ENCODE results near the gene ELMO3. TPM values are rescaled to one million over a fixed set of nuclear protein-coding genes. Genes with fewer than 3 reads are reported as not detected.

The ELMO3 gene
- total RNA-seq, 1 experiment from 2014 or later, result 45.8 TPM

DNA sequence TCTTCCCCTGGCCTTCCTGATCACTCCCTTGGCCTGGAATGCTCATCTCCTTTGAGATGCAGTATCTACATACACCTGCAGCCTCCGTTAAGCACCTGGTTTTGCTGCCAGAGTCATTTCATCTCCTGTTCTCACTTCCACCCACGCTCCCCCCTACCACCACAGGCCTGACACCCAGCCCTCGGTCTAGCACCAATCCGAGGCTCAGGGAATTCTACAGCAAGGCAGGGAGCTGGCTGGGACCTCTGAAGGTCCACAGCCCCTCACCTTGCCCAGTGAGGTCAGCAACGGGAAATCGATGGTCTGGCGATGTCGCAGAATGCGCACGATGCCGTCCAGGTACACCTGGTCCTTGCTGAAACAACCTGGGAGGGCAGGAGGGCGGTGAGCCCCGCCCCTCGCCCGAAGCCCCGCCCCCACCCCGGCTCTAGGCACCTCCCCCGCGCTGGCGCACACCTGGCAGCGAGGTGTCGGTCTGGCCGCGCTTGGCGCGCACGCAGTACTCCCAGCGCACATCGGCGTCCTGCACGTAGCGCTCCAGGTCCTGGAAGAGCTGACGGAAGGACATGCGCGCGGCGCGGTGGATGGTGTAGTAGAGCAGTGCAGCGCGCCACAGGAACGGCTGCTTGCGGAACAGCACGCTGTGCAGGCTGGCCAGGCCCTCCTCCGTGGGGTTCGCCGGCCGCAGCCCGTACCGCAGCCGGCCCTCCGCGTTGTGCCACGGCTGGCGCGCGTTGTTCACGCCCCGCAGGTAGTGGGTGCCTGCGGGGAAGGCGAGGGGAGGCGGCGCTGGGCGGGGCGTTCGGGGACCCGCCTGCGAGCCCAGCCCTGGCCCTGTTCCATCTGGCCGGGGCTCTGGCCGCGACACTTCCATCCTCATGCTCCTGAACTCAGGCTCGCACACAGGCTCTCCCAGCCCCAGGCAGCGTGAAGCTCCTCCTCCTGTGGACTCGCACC, 20.9 kb upstream of the ELMO3 start:
- Histone ChIP-seq H3K79me2 (ENCODE audit: insufficient read depth, low read length) (peaks cover 9% of the 10 kb centered on the region), H3K4me1 (ENCODE audit: control insufficient read depth in 1 of 2, insufficient read depth in 2 of 2, low read length in 2 of 2) (peaks cover 48 to 78% of the 10 kb centered on the region in 2 experiments), H3K4me3 (replicated peaks in 1 of 2; ENCODE audit: low read depth in 1 of 2, low read length in 2 of 2) (peak overlapping the region; percentile 46 to 67), H3K4me2 (ENCODE audit: low read length) (peak overlapping the region; percentile 93), H3K9ac (ENCODE audit: low read length) (peak overlapping the region; percentile 77), H3K36me3 (ENCODE audit: control insufficient read depth in 1 of 2, insufficient read depth in 2 of 2, low read length in 2 of 2) (0 out of 4 replicates have a peak, but pooled peaks cover 0 to 6% of the 10 kb centered on the region in 2 experiments), H3K27ac (ENCODE audit: low read depth, low read length) (peak overlapping the region; percentile 95), H2AFZ (ENCODE audit: low read depth, low read length, poor library complexity, severe bottlenecking) (no peak overlapping the region), H3K9me3 (ENCODE audit: control insufficient read depth in 1 of 2, insufficient read depth in 1 of 2, low read depth in 1 of 2, low read length in 2 of 2) (no peaks in the 10 kb centered on the region), H3K27me3 (ENCODE audit: insufficient read depth, low read length) (no peaks in the 10 kb centered on the region), H4K20me1 (ENCODE audit: insufficient read depth) (no peaks in the 10 kb centered on the region), H3K9me2 (ENCODE audit: insufficient read depth) (no peaks in the 10 kb centered on the region)
- no TSS peak for BruUV-seq (replicated peaks)
- DNase-seq (ENCODE audit: low read depth, low spot score) (peak; percentile 93), ATAC-seq (peak; percentile 79)
- ChIA-PET RAD21 (ENCODE audit: low non-redundant PET in 1 of 2, low total read pairs in 2 of 2, uncharacterized antibody in 2 of 2, unreplicated experiment in 2 of 2) (interaction anchor here in 1 of 2 experiments (0.6 kb wide), 1 partner anchor 208 kb away, joined by 3 read pairs; no protein-coding TSS in a partner anchor), POLR2A (interaction anchor here (0.6 to 1.4 kb wide), 6 partner anchors 8 to 275 kb away, joined by 3 to 5 read pairs (median 3); partner anchors contain the start of genes FHOD1 and NOL3), CTCF (interaction anchor here (0.7 to 3.4 kb wide), 7 partner anchors 8 to 235 kb away, joined by 3 to 14 read pairs (median 5); partner anchors contain the start of genes ELMO3 and NOL3)
- intact Hi-C loops (cut with micrococcal nuclease), result no loop called here
- TF ChIP-seq, protein P1, sequence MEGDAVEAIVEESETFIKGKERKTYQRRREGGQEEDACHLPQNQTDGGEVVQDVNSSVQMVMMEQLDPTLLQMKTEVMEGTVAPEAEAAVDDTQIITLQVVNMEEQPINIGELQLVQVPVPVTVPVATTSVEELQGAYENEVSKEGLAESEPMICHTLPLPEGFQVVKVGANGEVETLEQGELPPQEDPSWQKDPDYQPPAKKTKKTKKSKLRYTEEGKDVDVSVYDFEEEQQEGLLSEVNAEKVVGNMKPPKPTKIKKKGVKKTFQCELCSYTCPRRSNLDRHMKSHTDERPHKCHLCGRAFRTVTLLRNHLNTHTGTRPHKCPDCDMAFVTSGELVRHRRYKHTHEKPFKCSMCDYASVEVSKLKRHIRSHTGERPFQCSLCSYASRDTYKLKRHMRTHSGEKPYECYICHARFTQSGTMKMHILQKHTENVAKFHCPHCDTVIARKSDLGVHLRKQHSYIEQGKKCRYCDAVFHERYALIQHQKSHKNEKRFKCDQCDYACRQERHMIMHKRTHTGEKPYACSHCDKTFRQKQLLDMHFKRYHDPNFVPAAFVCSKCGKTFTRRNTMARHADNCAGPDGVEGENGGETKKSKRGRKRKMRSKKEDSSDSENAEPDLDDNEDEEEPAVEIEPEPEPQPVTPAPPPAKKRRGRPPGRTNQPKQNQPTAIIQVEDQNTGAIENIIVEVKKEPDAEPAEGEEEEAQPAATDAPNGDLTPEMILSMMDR (IDR thresholded peaks at IDR 0.05 in 2 of 3, conservative IDR thresholded peaks at IDR 0.05 in 1 of 3; ENCODE audit: borderline replicate concordance in 1 of 3, insufficient read depth in 1 of 3, low read depth in 2 of 3, low read length in 2 of 3), result 0 out of 6 replicates have a peak, but pooled peaks of 1 of the 3 experiments have one; percentile 6
- TF ChIP-seq ELF1 (IDR thresholded peaks at IDR 0.05; ENCODE audit: borderline replicate concordance, low read depth), result no peak
- TF ChIP-seq CEBPB (IDR thresholded peaks at IDR 0.05; ENCODE audit: low read depth), result no peak
- TF ChIP-seq, protein P2, sequence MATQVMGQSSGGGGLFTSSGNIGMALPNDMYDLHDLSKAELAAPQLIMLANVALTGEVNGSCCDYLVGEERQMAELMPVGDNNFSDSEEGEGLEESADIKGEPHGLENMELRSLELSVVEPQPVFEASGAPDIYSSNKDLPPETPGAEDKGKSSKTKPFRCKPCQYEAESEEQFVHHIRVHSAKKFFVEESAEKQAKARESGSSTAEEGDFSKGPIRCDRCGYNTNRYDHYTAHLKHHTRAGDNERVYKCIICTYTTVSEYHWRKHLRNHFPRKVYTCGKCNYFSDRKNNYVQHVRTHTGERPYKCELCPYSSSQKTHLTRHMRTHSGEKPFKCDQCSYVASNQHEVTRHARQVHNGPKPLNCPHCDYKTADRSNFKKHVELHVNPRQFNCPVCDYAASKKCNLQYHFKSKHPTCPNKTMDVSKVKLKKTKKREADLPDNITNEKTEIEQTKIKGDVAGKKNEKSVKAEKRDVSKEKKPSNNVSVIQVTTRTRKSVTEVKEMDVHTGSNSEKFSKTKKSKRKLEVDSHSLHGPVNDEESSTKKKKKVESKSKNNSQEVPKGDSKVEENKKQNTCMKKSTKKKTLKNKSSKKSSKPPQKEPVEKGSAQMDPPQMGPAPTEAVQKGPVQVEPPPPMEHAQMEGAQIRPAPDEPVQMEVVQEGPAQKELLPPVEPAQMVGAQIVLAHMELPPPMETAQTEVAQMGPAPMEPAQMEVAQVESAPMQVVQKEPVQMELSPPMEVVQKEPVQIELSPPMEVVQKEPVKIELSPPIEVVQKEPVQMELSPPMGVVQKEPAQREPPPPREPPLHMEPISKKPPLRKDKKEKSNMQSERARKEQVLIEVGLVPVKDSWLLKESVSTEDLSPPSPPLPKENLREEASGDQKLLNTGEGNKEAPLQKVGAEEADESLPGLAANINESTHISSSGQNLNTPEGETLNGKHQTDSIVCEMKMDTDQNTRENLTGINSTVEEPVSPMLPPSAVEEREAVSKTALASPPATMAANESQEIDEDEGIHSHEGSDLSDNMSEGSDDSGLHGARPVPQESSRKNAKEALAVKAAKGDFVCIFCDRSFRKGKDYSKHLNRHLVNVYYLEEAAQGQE (IDR thresholded peaks at IDR 0.05; ENCODE audit: low read depth), result no peak
- no peak for TF ChIP-seq ZNF274 (IDR thresholded peaks at IDR 0.05; ENCODE audit: low read depth, low read length)
- TF ChIP-seq SRF (IDR thresholded peaks at IDR 0.05; ENCODE audit: low read depth), result no peak
- TF ChIP-seq, protein P3, sequence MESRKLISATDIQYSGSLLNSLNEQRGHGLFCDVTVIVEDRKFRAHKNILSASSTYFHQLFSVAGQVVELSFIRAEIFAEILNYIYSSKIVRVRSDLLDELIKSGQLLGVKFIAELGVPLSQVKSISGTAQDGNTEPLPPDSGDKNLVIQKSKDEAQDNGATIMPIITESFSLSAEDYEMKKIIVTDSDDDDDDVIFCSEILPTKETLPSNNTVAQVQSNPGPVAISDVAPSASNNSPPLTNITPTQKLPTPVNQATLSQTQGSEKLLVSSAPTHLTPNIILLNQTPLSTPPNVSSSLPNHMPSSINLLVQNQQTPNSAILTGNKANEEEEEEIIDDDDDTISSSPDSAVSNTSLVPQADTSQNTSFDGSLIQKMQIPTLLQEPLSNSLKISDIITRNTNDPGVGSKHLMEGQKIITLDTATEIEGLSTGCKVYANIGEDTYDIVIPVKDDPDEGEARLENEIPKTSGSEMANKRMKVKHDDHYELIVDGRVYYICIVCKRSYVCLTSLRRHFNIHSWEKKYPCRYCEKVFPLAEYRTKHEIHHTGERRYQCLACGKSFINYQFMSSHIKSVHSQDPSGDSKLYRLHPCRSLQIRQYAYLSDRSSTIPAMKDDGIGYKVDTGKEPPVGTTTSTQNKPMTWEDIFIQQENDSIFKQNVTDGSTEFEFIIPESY (IDR thresholded peaks at IDR 0.05; ENCODE audit: extremely low read depth, insufficient replicate concordance, low read length), result peak; percentile 43
- no peak for TF ChIP-seq EZH2phosphoT487 (IDR thresholded peaks at IDR 0.05; ENCODE audit: borderline replicate concordance)
- TF ChIP-seq FOSL1 (IDR thresholded peaks at IDR 0.05; ENCODE audit: low read depth), result no peak
- no peak for TF ChIP-seq EZH2 (IDR thresholded peaks at IDR 0.05)
- TF ChIP-seq, protein P4, sequence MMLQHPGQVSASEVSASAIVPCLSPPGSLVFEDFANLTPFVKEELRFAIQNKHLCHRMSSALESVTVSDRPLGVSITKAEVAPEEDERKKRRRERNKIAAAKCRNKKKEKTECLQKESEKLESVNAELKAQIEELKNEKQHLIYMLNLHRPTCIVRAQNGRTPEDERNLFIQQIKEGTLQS (IDR thresholded peaks at IDR 0.05), result no peak
- TF ChIP-seq, protein P5, sequence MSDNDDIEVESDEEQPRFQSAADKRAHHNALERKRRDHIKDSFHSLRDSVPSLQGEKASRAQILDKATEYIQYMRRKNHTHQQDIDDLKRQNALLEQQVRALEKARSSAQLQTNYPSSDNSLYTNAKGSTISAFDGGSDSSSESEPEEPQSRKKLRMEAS (IDR thresholded peaks at IDR 0.05), result no peak
- TF ChIP-seq ZFX (IDR thresholded peaks at IDR 0.05), result peak; percentile 56; the same call in 1 of the 2 replicates
- peak; percentile 95 for TF ChIP-seq POLR2AphosphoS5 (IDR thresholded peaks at IDR 0.05; ENCODE audit: low read depth, low read length)
- TF ChIP-seq SIN3A (IDR thresholded peaks at IDR 0.05; ENCODE audit: low read depth), result no peak
- TF ChIP-seq POLR2A (IDR thresholded peaks at IDR 0.05; ENCODE audit: borderline replicate concordance, extremely low read depth, insufficient read depth, insufficient read length), result peak; percentile 82
- no peak for TF ChIP-seq EGR1 (IDR thresholded peaks at IDR 0.05; ENCODE audit: low read depth)
- no peak for TF ChIP-seq SP1 (IDR thresholded peaks at IDR 0.05; ENCODE audit: low read depth)

Measured in HCT116 (cell line).